ENCODE results near the gene LCNL1.
A peak's percentile ranks its signal among the peaks of the same experiment; 100 is the strongest.
"Not testable (repeated sequence)": the region's sequence is repeated elsewhere in the genome, so short reads cannot be mapped to it uniquely, and the experiment has no call there.

The LCNL1 gene

DNA sequence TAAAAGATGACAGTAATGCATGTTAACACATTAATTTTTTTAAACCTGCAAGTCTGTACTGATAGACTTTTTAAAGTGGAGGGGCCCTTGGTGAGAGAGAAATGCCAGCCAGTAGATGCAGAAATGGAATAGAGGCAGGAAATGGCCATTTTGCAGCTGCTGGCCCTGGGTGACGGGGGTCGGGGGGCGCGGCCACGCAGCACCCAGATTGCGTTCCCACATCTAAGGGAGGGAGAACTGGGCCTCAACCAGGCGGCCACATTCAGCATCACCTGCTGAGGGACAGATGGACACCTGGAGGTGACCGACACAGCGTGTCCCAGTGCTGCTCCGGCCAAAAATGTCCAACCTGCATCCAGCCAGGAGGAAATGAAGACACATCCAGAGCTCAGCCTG lies 19.9 kb downstream of the LCNL1 start:
- DNase-seq (ENCODE audit: low spot score), result no peak
- in situ Hi-C loops (cut with MboI; ENCODE audit: low sequenced_read_pairs, unreplicated experiment), result no loop called here
- TF ChIP-seq CTCF (IDR thresholded peaks at IDR 0.05; ENCODE audit: borderline replicate concordance, control extremely low read depth, extremely low read depth, insufficient read depth, missing control alignments), result no peak

GRCh38 chr9:137004285-137004684 lies 21.5 kb downstream of the LCNL1 start:
- TF ChIP-seq CTCF (IDR thresholded peaks at IDR 0.05; ENCODE audit: borderline replicate concordance, control extremely low read depth, extremely low read depth, insufficient read depth, missing control alignments), result peak; percentile 17
- DNase-seq (ENCODE audit: low spot score); in situ Hi-C loops (cut with MboI; ENCODE audit: low sequenced_read_pairs, unreplicated experiment): not testable (repeated sequence)

DNA sequence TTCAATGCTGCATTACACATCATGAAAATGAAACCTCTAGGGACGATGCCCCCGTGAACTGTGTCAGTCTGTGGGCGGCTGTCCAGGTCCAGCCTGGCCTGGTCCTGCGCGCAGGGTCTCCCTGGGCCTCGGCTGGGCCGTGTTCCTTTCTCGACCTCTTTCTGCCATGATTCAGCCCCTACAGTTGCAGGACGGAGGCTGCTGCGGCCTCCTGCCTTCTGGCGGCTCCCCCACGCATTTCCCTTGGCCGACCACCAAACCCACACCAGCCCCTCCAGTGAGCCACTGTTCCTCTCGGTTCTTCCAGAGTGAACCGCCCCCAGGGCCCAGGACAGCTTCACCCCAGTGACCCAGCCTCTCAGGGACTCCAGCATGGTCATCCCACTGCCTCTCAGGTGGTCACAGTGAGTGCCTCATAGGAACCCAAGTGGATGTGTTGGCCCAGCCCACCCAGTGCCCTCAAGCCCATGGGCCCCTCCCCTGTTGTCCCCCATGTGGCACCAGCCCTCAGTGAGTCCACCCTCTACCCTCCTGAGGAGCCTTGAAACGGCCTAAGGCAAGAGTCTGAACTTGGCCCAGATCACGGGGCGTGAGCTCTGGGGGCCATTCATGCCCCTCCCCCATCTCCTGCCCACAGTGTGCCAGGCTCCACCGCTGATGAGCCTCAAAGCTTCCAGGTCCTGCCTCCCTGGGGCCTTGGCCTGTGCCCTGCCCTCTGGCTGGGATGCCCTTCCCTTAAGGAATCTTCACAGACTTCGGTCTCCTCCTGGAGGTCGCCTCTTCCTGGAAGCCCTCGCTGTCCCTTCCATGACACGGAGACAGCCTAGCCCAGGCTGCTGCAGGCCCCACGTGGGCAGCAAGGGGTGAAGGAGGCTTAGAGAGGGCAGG lies 23.6 kb downstream of the LCNL1 start:
- in situ Hi-C loops (cut with MboI; ENCODE audit: low sequenced_read_pairs, unreplicated experiment), result no loop called here
- no peak for DNase-seq (ENCODE audit: low spot score)
- TF ChIP-seq CTCF (IDR thresholded peaks at IDR 0.05; ENCODE audit: borderline replicate concordance, control extremely low read depth, extremely low read depth, insufficient read depth, missing control alignments), result no peak

GRCh38 chr9:137007108-137007815 lies 24.5 kb downstream of the LCNL1 start:
- no peak for TF ChIP-seq CTCF (IDR thresholded peaks at IDR 0.05; ENCODE audit: borderline replicate concordance, control extremely low read depth, extremely low read depth, insufficient read depth, missing control alignments)
- no peak for DNase-seq (ENCODE audit: low spot score)
- in situ Hi-C loops (cut with MboI; ENCODE audit: low sequenced_read_pairs, unreplicated experiment), result no loop called here

GRCh38 chr9:137007816-137008270 lies 25.1 kb downstream of the LCNL1 start:
- TF ChIP-seq CTCF (IDR thresholded peaks at IDR 0.05; ENCODE audit: borderline replicate concordance, control extremely low read depth, extremely low read depth, insufficient read depth, missing control alignments), result no peak
- in situ Hi-C loops (cut with MboI; ENCODE audit: low sequenced_read_pairs, unreplicated experiment), result no loop called here
- DNase-seq (ENCODE audit: low spot score), result no peak

GRCh38 chr9:137008312-137008711 lies 25.5 kb downstream of the LCNL1 start:
- in situ Hi-C loops (cut with MboI; ENCODE audit: low sequenced_read_pairs, unreplicated experiment), result no loop called here
- DNase-seq (ENCODE audit: low spot score), result no peak
- no peak for TF ChIP-seq CTCF (IDR thresholded peaks at IDR 0.05; ENCODE audit: borderline replicate concordance, control extremely low read depth, extremely low read depth, insufficient read depth, missing control alignments)
